HG03469 (cell line): Measurements from ENCODE around the gene TENT5A.
A peak's percentile ranks its signal among the peaks of the same experiment; 100 is the strongest.

Experiments used
- ATAC-seq: cut with Tn5 transposase; IDR thresholded peaks from one replicate; pipeline ENCODE4 v1.9.1; 2021; ENCODE audit warnings: mild to moderate bottlenecking, moderate library complexity, moderate number of reproducible peaks; ENCODE audit not compliant: unreplicated experiment

TENT5A gene

GRCh38 chr6:81772741-81773140 is 20.3 kb upstream of the TENT5A start:
- ATAC-seq = peak; percentile 99

- no peak for ATAC-seq
Measured at GRCh38 chr6:81771097-81771496, 18.6 kb upstream of the TENT5A start.

GRCh38 chr6:81770381-81770780 is 17.9 kb upstream of the TENT5A start:
- ATAC-seq = no peak

- ATAC-seq = no peak
Measured at GRCh38 chr6:81769824-81770223, 17.3 kb upstream of the TENT5A start.

- ATAC-seq = no peak
Measured at GRCh38 chr6:81768150-81768942, 15.9 kb upstream of the TENT5A start.

- no peak for ATAC-seq
Measured at GRCh38 chr6:81767163-81767891, 14.8 kb upstream of the TENT5A start.

- peak; percentile 47 for ATAC-seq
Measured at GRCh38 chr6:81766482-81767069, 14.1 kb upstream of the TENT5A start.

GRCh38 chr6:81764531-81764930 is 12.1 kb upstream of the TENT5A start:
- no peak for ATAC-seq

- ATAC-seq = no peak
Measured at GRCh38 chr6:81763968-81764367, 11.5 kb upstream of the TENT5A start.

GRCh38 chr6:81763051-81763450 is 10.6 kb upstream of the TENT5A start:
- no peak for ATAC-seq

- ATAC-seq = no peak
Measured at GRCh38 chr6:81762606-81763005, 10.1 kb upstream of the TENT5A start.

GRCh38 chr6:81762132-81762531 is 9.7 kb upstream of the TENT5A start:
- ATAC-seq = no peak

- no peak for ATAC-seq
Measured at GRCh38 chr6:81761197-81761596, 8.7 kb upstream of the TENT5A start.

- ATAC-seq = peak; percentile 43
Measured at GRCh38 chr6:81759782-81760181, 7.3 kb upstream of the TENT5A start.

- no peak for ATAC-seq
Measured at GRCh38 chr6:81758221-81758620, 5.7 kb upstream of the TENT5A start.

- no peak for ATAC-seq
Measured at GRCh38 chr6:81756690-81757089, 4.2 kb upstream of the TENT5A start.

GRCh38 chr6:81755551-81755950 is 3.1 kb upstream of the TENT5A start:
- ATAC-seq = no peak

- ATAC-seq = no peak
Measured at GRCh38 chr6:81754906-81755305, 2.4 kb upstream of the TENT5A start.

- peak; percentile 20 for ATAC-seq
Measured at GRCh38 chr6:81753711-81754577, 1.5 kb upstream of the TENT5A start.

GRCh38 chr6:81752921-81753710 is 635 bp upstream of the TENT5A start:
- peak; percentile 36 for ATAC-seq
